LNCAP (cell line): ENCODE results near the gene DESI1.

ENCODE experiments used
- TF ChIP-seq, protein P1 (sequence below): fragments of 450-650 bp; IDR thresholded peaks from 2 replicates; pipeline ENCODE4 v1.5.1; 2017; ENCODE audit warnings: mild to moderate bottlenecking

DESI1 gene

DNA sequence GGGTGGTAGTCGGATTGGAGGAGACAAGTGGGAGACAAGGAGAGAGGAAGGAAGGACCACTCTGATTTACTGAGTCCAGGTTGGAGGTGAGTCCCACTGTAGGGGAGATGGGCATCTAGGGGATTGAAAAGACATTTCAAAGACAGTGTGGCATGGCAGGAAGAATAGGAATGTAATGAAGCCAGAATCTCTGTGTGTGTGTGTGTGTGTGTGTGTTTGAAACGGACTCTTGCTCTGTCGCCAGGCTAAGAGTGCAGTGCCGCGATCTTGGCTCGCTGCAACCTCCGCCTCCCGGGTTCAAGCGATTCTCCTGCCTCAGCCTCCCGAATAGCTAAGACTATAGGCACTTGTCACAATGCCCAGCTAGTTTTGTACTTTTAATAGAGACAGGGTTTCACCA lies 64.3 kb downstream of the DESI1 start:
- TF ChIP-seq, protein P1, sequence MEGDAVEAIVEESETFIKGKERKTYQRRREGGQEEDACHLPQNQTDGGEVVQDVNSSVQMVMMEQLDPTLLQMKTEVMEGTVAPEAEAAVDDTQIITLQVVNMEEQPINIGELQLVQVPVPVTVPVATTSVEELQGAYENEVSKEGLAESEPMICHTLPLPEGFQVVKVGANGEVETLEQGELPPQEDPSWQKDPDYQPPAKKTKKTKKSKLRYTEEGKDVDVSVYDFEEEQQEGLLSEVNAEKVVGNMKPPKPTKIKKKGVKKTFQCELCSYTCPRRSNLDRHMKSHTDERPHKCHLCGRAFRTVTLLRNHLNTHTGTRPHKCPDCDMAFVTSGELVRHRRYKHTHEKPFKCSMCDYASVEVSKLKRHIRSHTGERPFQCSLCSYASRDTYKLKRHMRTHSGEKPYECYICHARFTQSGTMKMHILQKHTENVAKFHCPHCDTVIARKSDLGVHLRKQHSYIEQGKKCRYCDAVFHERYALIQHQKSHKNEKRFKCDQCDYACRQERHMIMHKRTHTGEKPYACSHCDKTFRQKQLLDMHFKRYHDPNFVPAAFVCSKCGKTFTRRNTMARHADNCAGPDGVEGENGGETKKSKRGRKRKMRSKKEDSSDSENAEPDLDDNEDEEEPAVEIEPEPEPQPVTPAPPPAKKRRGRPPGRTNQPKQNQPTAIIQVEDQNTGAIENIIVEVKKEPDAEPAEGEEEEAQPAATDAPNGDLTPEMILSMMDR = no peak

DNA sequence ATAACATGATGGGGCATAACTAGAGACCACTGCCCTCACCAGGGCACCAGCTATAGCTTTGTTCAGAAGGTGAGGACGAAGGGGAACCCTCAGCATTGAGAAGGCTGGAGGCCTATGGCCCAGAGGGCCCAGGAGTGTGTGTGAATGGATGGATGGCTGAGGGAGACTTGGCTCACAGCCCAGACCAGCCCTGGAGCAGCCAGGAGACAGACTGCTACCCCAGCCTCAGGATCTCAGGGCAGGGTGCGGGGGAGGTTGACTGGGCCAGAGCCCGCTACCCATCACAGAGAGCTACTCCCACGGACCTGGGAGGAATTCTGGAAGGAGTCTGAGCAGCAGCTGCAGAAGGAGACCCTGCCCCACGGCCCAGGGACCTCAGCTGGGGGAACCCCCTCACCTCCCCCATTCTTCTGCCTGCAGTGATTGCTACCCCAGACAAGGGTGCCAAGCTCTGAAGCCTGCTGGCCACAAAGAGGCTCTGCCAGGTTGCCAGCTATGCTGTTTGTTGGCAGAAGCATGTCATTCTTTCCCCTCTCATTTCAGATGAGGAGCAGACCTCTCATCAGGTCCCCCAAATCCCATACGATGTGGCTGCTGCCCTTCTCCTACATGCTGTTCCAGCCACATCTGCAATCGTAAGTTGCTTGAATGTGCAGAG lies 65.4 kb downstream of the DESI1 start:
- TF ChIP-seq, protein P1 = no peak

DNA sequence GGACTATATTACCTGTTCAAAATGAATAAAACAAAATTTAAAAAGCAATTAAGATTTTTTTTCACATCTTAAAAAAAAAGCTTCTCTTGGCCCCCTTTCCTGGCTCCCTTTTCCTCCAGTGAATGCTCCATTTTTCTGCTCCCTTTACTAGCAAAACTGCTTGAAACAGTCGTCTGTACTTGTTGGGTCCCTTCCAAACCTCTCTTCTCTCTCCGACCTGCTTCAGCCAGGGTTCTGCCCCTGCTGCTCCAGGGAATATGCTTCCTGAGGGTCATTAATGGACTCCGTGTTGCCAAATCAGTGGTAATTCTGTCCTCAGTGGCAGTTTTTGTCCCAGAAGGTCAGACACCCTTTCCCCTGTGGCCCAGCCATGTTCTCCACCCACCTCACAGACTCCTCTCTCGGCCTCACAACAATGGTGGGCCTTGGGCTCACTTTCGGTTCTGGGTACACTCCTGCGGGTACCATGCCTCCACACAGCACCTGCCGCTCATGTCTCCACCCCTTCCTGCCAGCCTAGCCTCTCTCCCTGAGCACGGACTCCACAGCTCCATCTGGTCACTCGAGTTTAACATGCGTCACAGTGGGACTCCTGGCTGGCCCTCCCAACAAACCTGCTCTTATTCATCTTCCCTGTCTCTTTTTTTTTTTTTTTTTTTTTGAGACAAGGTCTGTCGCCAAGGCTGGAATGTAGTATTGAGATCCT lies 68.8 kb downstream of the DESI1 start:
- TF ChIP-seq, protein P1 = no peak

DNA sequence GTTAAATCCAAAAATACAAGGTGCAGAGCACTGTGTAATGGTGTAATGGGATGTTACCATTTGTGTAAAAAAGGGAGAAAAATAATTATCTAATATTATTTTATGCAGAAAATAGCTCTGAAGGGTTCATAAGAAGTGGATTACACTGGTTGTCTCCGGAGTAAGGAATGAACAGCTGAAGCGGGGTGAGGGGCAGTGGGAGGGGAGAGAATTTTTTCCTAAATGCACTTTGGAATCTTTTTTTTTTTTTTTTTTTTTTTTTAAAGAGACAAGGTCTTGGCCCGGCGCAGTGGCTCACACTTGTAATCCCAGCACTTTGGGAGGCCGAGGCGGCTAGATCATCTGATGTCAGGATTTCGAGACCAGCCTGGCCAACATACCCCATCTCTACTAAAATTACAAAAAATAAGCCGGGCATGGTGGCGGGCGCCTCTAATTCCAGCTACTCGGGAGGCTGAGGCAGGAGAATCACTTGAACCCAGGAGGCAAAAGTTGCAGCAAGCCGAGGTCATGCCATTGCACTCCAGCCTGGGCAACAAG lies 69.8 kb downstream of the DESI1 start:
- TF ChIP-seq, protein P1 = no peak

DNA sequence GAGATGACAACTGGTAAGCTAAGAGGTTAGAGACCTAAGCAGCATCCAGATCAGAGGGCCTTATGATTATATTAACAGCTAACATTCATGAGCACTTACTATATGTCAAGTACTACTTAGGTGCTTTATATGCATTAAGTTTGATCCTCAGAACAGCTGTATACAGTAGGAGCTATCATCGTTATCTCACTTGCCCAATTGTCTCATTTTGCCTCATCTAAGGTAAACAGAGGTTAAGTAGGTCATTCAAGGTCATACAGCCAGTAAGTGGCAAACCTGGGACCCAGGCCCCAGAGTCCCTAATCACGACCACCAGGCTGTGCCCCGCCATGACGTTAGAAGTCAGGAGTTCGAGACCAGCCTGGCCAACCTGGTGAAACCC lies 72.0 kb downstream of the DESI1 start:
- TF ChIP-seq, protein P1 = no peak
